T-helper 2 cell (primary cell): Measurements from ENCODE around the gene OAT.
"Not testable (repeated sequence)": the region's sequence is repeated elsewhere in the genome, so short reads cannot be mapped to it uniquely, and the experiment has no call there.

Experiments
- DNase-seq, 5 experiments: peaks; one replicate each; pipeline versions ENCODE4 v3.0.0 to v3.0.0-alpha.2; 2012 to 2022

Gene OAT

DNA sequence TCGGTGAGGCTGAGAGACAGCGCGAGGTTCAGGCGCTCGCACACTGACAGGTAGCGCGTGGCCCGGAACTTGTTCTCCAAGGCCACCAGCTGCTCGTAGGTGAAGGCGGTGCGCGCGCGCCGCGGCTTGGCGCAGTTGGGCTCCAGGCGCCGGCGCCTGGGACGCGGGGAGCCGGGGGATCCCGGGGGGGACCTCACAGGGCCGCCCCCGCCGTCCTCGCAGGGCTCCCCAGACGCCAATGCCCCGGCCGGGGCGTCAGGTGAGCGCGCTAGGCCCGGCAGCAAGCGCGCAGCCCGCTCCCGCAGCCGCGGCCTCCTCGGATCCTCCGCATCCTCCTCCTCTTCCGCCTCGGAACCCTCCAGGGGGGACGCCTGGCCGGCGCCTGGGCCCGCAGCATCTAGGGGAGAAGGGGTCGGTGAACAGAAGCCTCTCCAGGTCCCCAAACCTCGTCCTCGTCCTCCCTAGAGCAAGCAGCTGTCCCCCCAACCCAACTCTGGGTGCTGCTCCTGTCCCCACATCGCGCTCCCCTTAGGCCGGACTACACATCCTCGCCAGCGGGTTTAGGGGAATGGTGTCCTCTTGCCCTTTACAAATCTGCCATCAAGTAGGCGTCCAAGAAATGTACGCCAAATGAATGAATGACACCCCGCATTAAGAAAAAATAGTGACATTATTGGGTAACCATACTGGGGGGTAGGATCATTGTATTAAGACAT is 29.2 kb upstream of the OAT start:
- no peak for DNase-seq

GRCh38 chr10:124446830-124447750 is 28.4 kb upstream of the OAT start:
- DNase-seq: no peak

- DNase-seq: not testable (repeated sequence)
Observed at GRCh38 chr10:124441694-124442093, 23.0 kb upstream of the OAT start.

GRCh38 chr10:124436191-124436638 is 17.5 kb upstream of the OAT start:
- peak in 1 of 5 experiments; percentile 16 for DNase-seq

- DNase-seq: not testable (repeated sequence)
Observed at GRCh38 chr10:124435683-124436082, 17.0 kb upstream of the OAT start.

DNA sequence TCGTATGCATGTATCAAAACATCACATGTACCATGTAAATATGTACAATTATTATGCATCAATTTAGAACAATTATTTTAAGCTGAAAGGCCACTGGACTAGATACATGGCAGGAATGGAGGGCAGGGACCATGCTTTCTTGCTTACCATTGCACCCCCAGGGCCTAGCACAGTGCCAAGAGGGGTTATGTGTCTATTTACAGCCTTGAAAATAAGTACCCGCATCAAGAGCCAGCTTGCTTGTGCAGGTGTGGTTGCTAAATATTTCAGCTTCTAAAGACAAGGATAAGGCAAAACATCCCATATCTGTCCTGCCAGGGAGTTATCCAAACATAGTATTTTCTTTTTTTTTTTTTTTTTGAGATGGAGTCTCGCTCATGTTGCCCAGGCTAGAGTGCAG is 14.7 kb upstream of the OAT start:
- no peak for DNase-seq

- no peak for DNase-seq
Observed at GRCh38 chr10:124430077-124430476, 11.4 kb upstream of the OAT start.

DNA sequence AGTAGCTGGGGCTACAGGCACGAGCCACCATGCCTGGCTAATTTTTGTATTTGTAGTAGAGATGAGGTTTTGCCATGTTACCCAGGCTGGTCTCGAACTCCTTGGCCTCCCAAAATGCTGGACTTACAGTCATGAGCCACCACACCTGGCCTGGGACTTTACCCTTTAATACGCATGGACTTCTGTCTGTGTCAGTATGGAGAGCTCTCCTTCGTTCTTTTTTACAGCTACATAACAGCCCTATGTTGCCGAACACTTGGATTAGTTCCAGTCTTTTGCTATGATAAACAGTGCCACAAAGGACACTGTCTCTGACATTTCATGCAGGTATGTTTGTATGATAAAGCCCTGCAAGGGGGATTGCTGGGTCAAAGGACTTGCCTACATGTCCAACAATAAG is 10.9 kb upstream of the OAT start:
- no peak for DNase-seq

GRCh38 chr10:124428207-124428777 is 9.6 kb upstream of the OAT start:
- no peak for DNase-seq

DNA sequence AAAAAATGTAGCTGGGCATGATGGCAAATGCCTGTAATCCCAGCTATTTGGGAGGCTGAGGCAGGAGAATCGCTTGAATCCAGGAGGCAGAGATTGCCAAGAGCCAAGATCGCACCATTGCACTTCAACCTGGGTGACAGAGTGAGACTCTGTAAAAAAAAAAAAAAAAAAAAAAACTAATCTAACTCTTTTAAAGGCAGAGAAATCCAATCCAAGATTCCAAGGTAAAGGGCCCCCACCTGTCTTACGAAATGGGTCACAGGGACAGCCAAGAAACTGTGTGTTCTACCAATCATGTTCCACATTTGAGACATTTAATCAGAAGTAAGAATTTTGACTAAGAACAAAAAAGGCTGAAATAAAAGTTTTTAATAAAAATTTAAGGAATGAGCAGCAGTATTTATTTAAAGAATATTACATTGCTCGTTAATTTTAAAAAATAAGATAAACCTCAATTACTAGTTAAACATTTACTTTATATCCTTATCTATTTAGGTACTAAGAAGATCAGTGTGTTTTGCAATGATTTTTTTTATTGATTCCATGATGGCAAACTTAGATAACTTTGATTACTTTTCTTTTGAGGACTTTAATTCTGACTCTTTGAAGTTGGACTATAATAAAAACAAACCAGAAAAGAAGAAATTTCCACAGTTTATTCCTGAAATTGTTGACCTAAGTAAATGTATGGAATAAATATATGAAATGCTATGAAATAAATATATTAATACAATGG is 6.7 kb upstream of the OAT start:
- DNase-seq: no peak

- no peak for DNase-seq
Observed at GRCh38 chr10:124423813-124424212, 5.1 kb upstream of the OAT start.

- no peak for DNase-seq
Observed at GRCh38 chr10:124422742-124423141, 4.0 kb upstream of the OAT start.

DNA sequence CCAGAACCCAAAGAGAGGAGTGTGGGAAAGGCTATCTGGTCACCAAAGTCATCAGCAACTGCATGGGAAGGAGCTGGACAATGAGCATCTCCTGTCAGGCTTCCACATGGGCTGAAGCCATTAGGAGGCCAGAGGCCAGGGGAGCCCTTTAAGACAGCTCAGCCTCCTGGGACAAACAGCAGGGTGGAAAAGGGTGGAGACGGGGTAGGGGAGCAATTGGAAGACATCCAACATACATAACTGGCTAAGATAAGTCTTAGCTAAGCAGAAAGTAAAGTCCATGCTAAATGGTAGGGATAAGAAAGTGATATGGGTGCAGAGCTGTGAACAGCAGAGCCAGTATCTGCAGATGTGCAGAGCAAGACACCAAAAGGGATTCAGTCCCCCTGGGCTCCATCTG is 1.5 kb upstream of the OAT start:
- no peak for DNase-seq

DNA sequence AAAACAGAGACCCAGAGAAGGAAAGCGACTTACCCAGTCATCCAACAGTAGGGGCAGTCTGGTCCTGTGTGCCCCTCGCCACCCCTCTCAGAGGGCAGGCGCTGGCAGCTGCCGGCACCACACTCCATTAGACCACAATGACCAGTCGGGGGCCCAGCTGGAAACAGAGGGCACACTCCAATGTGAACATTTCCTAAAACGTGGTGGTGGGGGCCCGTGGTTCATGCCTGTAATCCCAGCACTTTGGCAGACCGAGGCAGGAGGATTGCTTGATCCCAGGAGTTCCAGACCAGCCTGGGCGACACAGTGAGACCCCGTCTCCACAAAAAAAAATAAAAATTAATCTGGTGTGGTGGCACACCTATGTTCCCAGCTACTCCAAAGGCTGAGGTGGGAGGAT is 912 bp upstream of the OAT start:
- no peak for DNase-seq

DNA sequence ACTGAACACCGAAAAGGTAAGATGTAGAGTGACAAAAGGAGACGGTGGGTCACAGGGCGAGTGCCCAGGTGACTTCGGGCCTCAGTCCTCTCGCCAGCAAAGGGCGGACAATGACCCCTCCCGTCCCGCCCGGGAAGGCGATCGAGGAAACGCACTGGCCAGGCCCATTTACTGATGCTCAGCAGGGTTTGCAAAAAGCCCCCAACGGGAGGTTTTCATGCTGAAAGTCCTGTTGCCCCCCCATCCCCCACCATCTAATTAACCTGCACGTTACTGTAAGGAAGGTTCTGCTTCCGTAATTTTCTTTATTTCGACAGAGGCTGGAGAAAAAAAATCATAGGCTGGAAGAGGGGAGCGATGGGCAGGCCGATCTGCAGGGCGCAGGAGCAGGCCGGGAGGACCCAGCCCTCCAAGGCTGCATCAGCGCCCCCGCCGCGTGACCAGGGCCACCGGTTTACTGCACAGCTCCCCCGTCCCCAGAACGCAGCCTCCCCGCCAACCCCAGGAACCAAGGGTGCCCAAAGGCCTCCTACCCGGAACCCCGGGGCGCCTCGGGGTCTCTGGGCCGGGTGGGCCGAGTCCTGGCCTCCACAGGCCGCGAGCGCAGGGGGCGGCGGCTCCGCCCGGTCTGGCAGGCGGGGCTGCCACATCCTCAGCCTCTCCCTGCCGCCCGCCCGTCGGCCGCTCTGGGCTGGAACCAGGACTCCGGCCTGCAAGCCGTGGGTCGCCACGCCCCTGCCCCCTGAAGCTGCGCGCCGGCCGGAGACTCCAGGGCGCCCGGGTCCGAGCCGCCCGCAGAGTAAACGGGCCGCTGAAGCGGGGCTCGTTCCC is 613 bp downstream of the OAT start:
- DNase-seq: peak; percentile 9 to 50 (median 28)

- no peak for DNase-seq
Observed at GRCh38 chr10:124416733-124417132, 2.0 kb downstream of the OAT start.

- DNase-seq: no peak
Observed at GRCh38 chr10:124415210-124415609, 3.5 kb downstream of the OAT start.

DNA sequence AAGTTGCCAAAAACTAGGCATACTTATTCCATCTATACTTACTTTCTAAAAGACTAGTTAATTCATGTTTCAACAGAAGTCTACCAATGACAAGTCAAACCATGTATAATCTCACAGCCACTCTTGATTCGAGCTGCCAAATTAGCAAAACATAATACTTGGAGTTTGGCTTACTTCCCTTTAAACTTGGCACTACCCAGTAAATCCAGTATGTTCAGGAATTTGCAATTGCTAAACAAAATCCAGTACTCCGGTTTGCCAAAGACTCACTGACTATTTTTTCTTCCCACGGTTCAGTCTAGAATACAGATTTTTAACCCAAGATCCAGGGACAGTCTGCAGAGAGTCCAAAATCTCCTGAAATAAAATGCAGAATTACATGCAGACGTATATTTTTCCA is 4.6 kb downstream of the OAT start:
- no peak for DNase-seq

- no peak for DNase-seq
Observed at GRCh38 chr10:124409696-124410095, 9.0 kb downstream of the OAT start.

- no peak for DNase-seq
Observed at GRCh38 chr10:124408357-124408756, 10.4 kb downstream of the OAT start.

- DNase-seq: no peak
Observed at GRCh38 chr10:124407456-124407855, 11.3 kb downstream of the OAT start.

GRCh38 chr10:124403548-124403947 is 15.2 kb downstream of the OAT start:
- DNase-seq: peak in 2 of 5 experiments; percentile 31 to 89
